Endodermal cell (in vitro differentiated cells): ENCODE data around the gene CHAD. TPM values are rescaled to one million over a fixed set of nuclear protein-coding genes. Genes with fewer than 3 reads are reported as not detected.

Experiments used
- DNase-seq: peaks from one replicate; pipeline ENCODE4 v3.0.0-alpha.2; 2017
- H3K27ac ChIP-seq: 2 replicates; pipeline ENCODE4 v1.5.1; 2013; ENCODE audit warnings: mild to moderate bottlenecking, low read depth, low read length, moderate library complexity
- H3K27me3 ChIP-seq: 2 replicates; pipeline ENCODE4 v1.6.1; 2013; ENCODE audit warnings: mild to moderate bottlenecking, low read length, moderate library complexity; ENCODE audit not compliant: insufficient read depth, control insufficient read depth, poor library complexity, severe bottlenecking
- H3K36me3 ChIP-seq: 2 replicates; pipeline ENCODE4 v1.7.0; 2013; ENCODE audit warnings: mild to moderate bottlenecking, low read length, moderate library complexity; ENCODE audit not compliant: control insufficient read depth, insufficient read depth
- H3K4me1 ChIP-seq: one replicate; pipeline ENCODE4 v1.7.0; 2013; ENCODE audit warnings: low read length; ENCODE audit not compliant: control insufficient read depth, insufficient read depth
- H3K4me3 ChIP-seq: 2 replicates; pipeline ENCODE4 v1.5.1; 2013; ENCODE audit warnings: mild to moderate bottlenecking, low read length, moderate library complexity
- H3K9ac ChIP-seq: 2 replicates; pipeline ENCODE4 v1.6.1; 2013; ENCODE audit warnings: mild to moderate bottlenecking, low read length, moderate library complexity; ENCODE audit not compliant: poor library complexity, severe bottlenecking; ENCODE audit errors: extremely low read depth
- H3K9me3 ChIP-seq: 2 replicates; pipeline ENCODE4 v1.6.1; 2013; ENCODE audit warnings: mild to moderate bottlenecking, low read length, moderate library complexity; ENCODE audit not compliant: control insufficient read depth
- H3K27ac Mint-ChIP-seq: 2 replicates; pipeline ENCODE4 v1.8.0; 2020; ENCODE audit warnings: mixed read lengths
- H3K27me3 Mint-ChIP-seq: 2 replicates; pipeline ENCODE4 v1.8.0; 2021; ENCODE audit warnings: mild to moderate bottlenecking, mixed read lengths; ENCODE audit not compliant: insufficient read depth
- H3K36me3 Mint-ChIP-seq: 2 replicates; pipeline ENCODE4 v1.8.0; 2020; ENCODE audit warnings: low read depth, mixed read lengths
- H3K4me1 Mint-ChIP-seq: 2 replicates; pipeline ENCODE4 v1.8.0; 2020; ENCODE audit warnings: mixed read lengths
- H3K4me3 Mint-ChIP-seq: 2 replicates; pipeline ENCODE4 v1.8.0; 2020; ENCODE audit warnings: mild to moderate bottlenecking, moderate library complexity, mixed read lengths
- H3K9me3 Mint-ChIP-seq: 2 replicates; pipeline ENCODE4 v1.8.0; 2020; ENCODE audit warnings: mild to moderate bottlenecking, mixed read lengths
- WGBS, 2 experiments: methylation state at CpG; one replicate each; pipeline versions ENCODE4 v1.1.5 to v1.1.7; 2013; ENCODE audit warnings: missing lambda C conversion rate in 2 of 2, mixed read lengths in 1 of 2; ENCODE audit not compliant: insufficient coverage in 1 of 2, insufficient read length in 1 of 2; 5-methylcytosine and 5-hydroxymethylcytosine counted together
- total RNA-seq, 2 donors: library from RNA; stranded (reverse); fragmentation: NEBNext Ultra II Directional in 1 of 2; extraction: Animal tissue kit (Norgen Biotek cat#: 25700) in 1 of 2; gene quantifications; 2 replicates in 1 of 2; 3 replicates in 1 of 2; pipeline ENCODE4 v1.2.1, GENCODE V29; 2021
- TF ChIP-seq, protein P1 (sequence below): fragments of 200-600 bp; sonication (generic); conservative IDR thresholded peaks from 2 replicates; pipeline ENCODE4 v1.5.0; 2021; ENCODE audit warnings: antibody characterized with exemption, mild to moderate bottlenecking

CHAD gene
- total RNA-seq, 2 donors from 2014 or later = 0.15 TPM; not detected in 1

DNA sequence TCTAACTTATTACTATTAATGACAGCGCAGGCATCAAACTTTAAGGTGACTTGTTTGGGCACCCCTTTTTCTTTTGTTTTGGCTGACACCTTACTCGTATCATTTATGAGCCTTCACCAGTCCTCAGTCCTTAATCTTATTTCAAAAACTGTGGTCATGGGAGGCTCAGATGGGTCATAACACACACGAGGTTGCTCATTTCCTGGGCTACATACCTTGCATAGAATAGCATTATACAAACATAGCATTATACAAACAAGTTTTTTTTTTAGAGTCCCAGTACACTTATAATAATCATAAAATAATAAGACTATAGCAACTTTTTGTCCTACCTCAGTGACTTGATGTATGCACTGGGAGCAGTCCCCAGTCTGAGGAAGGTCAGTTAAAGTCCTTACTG is 53.9 kb downstream of the CHAD start:
- no peaks in the 10 kb centered on the region for H3K4me1 ChIP-seq
- no peaks in the 10 kb centered on the region for H3K36me3 ChIP-seq
- H3K27me3 Mint-ChIP-seq = peaks cover 10% of the 10 kb centered on the region
- H3K27ac ChIP-seq = no peak overlapping the region
- DNase-seq = no peak
- H3K27me3 ChIP-seq = no peaks in the 10 kb centered on the region
- H3K4me3 ChIP-seq = no peak overlapping the region
- H3K27ac Mint-ChIP-seq = no peak overlapping the region
- WGBS, 2 experiments = 85 to 92% methylated on average over 3 of the region's 3 CpGs
- peaks cover 6% of the 10 kb centered on the region for H3K36me3 Mint-ChIP-seq
- peaks cover 5% of the 10 kb centered on the region for H3K4me1 Mint-ChIP-seq
- no peak overlapping the region for H3K4me3 Mint-ChIP-seq
- H3K9ac ChIP-seq = no peak overlapping the region
- peaks cover 16% of the 10 kb centered on the region for H3K9me3 ChIP-seq
- TF ChIP-seq, protein P1, sequence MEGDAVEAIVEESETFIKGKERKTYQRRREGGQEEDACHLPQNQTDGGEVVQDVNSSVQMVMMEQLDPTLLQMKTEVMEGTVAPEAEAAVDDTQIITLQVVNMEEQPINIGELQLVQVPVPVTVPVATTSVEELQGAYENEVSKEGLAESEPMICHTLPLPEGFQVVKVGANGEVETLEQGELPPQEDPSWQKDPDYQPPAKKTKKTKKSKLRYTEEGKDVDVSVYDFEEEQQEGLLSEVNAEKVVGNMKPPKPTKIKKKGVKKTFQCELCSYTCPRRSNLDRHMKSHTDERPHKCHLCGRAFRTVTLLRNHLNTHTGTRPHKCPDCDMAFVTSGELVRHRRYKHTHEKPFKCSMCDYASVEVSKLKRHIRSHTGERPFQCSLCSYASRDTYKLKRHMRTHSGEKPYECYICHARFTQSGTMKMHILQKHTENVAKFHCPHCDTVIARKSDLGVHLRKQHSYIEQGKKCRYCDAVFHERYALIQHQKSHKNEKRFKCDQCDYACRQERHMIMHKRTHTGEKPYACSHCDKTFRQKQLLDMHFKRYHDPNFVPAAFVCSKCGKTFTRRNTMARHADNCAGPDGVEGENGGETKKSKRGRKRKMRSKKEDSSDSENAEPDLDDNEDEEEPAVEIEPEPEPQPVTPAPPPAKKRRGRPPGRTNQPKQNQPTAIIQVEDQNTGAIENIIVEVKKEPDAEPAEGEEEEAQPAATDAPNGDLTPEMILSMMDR = no peak
- H3K9me3 Mint-ChIP-seq = peaks cover 15% of the 10 kb centered on the region

Other genes starting within 250 kb of the CHAD start
- gene TMEM92, start 194.4 kb downstream of the CHAD start, total RNA-seq = 10 to 100 TPM; 34.3 to 35.8 TPM
- gene XYLT2, start 122.8 kb downstream of the CHAD start, total RNA-seq = 10 to 100 TPM; 54.1 to 65.9 TPM
- gene MRPL27, start 95.7 kb downstream of the CHAD start, total RNA-seq = 10 to 100 TPM; 70.9 to 76.7 TPM
- 10 to 100 TPM; 14.1 to 26.8 TPM for gene EME1, start 95.7 kb downstream of the CHAD start, total RNA-seq
- gene LRRC59, start 71.4 kb downstream of the CHAD start, total RNA-seq = 10 to 100 TPM; 87.9 to 98.2 TPM
- 10 to 100 TPM; 61.7 to 76.5 TPM for gene ACSF2, start 42.7 kb downstream of the CHAD start, total RNA-seq
- 10 to 100 TPM; 26.6 to 35.8 TPM for gene RSAD1, start 10.0 kb upstream of the CHAD start, total RNA-seq
- 1 to 10 TPM; 3.5 to 7.1 TPM for gene MYCBPAP, start 39.6 kb upstream of the CHAD start, total RNA-seq
- gene EPN3, start 63.9 kb upstream of the CHAD start, total RNA-seq = under 1 TPM in 1 of 2 donors, not detected in 1; 0.66 TPM
- 10 to 100 TPM; 40.4 to 40.5 TPM for gene SPATA20, start 78.3 kb upstream of the CHAD start, total RNA-seq
- gene CACNA1G, start 91.8 kb upstream of the CHAD start, total RNA-seq = 1 to 10 TPM in 1 of 2 donors, under 1 TPM in 1; 0.84 to 1.1 TPM
- gene ABCC3, start 166.0 kb upstream of the CHAD start, total RNA-seq = under 1 TPM; 0.22 to 0.91 TPM
- gene ANKRD40, start 239.0 kb upstream of the CHAD start, total RNA-seq = 10 to 100 TPM; 44.9 to 60.3 TPM